ENCODE measurements around the gene NR1H3. TPM values are rescaled to one million over a fixed set of nuclear protein-coding genes. Genes with fewer than 3 reads are reported as not detected.

NR1H3 gene
- total RNA-seq, 1 experiment from 2014 or later: 26.3 TPM

GRCh38 chr11:47225552-47226400, 32.0 kb upstream of the NR1H3 start:
- Histone ChIP-seq H4K5ac (ENCODE audit: insufficient read length, low read depth, low read length) (no peak overlapping the region), H3T11ph (ENCODE audit: low read length) (no peak overlapping the region), H3K79me2 (ENCODE audit: insufficient read depth, low read length) (no peaks in the 10 kb centered on the region), H2AFZ (ENCODE audit: low read length) (no peak overlapping the region), H3K27ac (ENCODE audit: insufficient read length, low read depth, low read length) (no peak overlapping the region), H3K23me2 (ENCODE audit: insufficient read length, low read depth, low read length, poor library complexity, severe bottlenecking) (no peaks in the 10 kb centered on the region), H2BK15ac (ENCODE audit: low read depth, low read length) (no peak overlapping the region), H2BK120ac (ENCODE audit: low read depth, low read length, poor library complexity, severe bottlenecking) (no peak overlapping the region), H3K4me1 (ENCODE audit: insufficient read depth, low read length) (no peaks in the 10 kb centered on the region), H3K56ac (ENCODE audit: insufficient read length, low read depth, low read length) (no peak overlapping the region), H4K8ac (replicated peaks; ENCODE audit: insufficient read length, low read depth, low read length) (no peak overlapping the region), H4K91ac (ENCODE audit: insufficient read length, low read depth, low read length) (no peak overlapping the region), H3K27me3 (ENCODE audit: insufficient read depth, low read length) (no peaks in the 10 kb centered on the region), H3K79me1 (ENCODE audit: insufficient read depth, low read depth, low read length, poor library complexity, severe bottlenecking) (no peaks in the 10 kb centered on the region), H4K20me1 (ENCODE audit: control insufficient read depth, insufficient read depth, insufficient read length) (no peaks in the 10 kb centered on the region), H2BK20ac (ENCODE audit: low read depth, low read length, poor library complexity, severe bottlenecking) (no peak overlapping the region), H3K9me3 (ENCODE audit: control insufficient read depth, low read depth, low read length) (no peaks in the 10 kb centered on the region), H3K23ac (ENCODE audit: insufficient read length, low read depth, low read length) (no peak overlapping the region), H3K14ac (ENCODE audit: insufficient read depth, low read length) (no peak overlapping the region), H3K18ac (ENCODE audit: insufficient read length, low read depth, low read length) (no peak overlapping the region), H2BK12ac (ENCODE audit: insufficient read length, low read depth, low read length) (no peak overlapping the region), H2AK5ac (ENCODE audit: insufficient read length, low read length) (no peak overlapping the region), H3K4me2 (ENCODE audit: insufficient read depth, insufficient read length, low read length) (no peak overlapping the region), H3K9ac (ENCODE audit: extremely low read depth, insufficient read length, low read length) (no peak overlapping the region), H2BK5ac (ENCODE audit: insufficient read length, low read length) (no peak overlapping the region), H3K4ac (ENCODE audit: low read depth, low read length) (no peak overlapping the region)
- TF ChIP-seq CTCF (conservative IDR thresholded peaks at IDR 0.05): no peak
- H3K27ac Mint-ChIP-seq: no peak overlapping the region; a peak in 1 of 7 replicates
- no peaks in the 10 kb centered on the region for H3K4me1 Mint-ChIP-seq
- H3K36me3 Mint-ChIP-seq (ENCODE audit: insufficient read depth in 1 of 3, low read depth in 3 of 3): peaks cover 2 to 69% (median 68%) of the 10 kb centered on the region in 3 experiments; a peak in 4 of 7 replicates
- no peak for DNase-seq
- no peaks in the 10 kb centered on the region for H3K9me3 Mint-ChIP-seq
- no peak overlapping the region for H3K4me3 Mint-ChIP-seq
- WGBS (ENCODE audit: extremely low coverage, insufficient read length, low lambda C conversion rate): no CpG with 5 or more reads among the region's 7 CpGs
- H3K27me3 Mint-ChIP-seq (ENCODE audit: low read depth): no peaks in the 10 kb centered on the region

Measured in H9 (cell line).